HEK293 (cell line): ENCODE results near the gene SLAMF8.

Experiments
- CTCF ChIA-PET: fragments of 350-600 bp; formaldehyde crosslinking; extraction: SDS; loops from one replicate; lab custom pipeline; 2021; ENCODE audit warnings: antibody characterized with exemption; lab: Yijun Ruan, JAX
- POLR2A ChIA-PET: fragments of 300-600 bp; formaldehyde crosslinking; extraction: SDS; loops from one replicate; lab custom pipeline; 2020; ENCODE audit warnings: antibody characterized with exemption, inconsistent platforms; lab: Yijun Ruan, JAX
- H3K27ac ChIP-seq: fragments of 200-500 bp; sonication (Bioruptor generic); 2 replicates; pipeline ENCODE4 v1.5.1; 2014; ENCODE audit warnings: low read depth, low read length, control low read depth, inconsistent platforms; ENCODE audit errors: extremely low read depth
- H3K36me3 ChIP-seq, 2 experiments: fragments of 200-500 bp in 1 of 2; sonication (Bioruptor generic) in 1 of 2; 1 replicate in 1 of 2; 2 replicates in 1 of 2; pipeline ENCODE4 v1.5.1; 2014 to 2017; ENCODE audit warnings: inconsistent platforms in 2 of 2, low read length in 2 of 2; ENCODE audit not compliant: control insufficient read depth in 2 of 2, insufficient read depth in 1 of 2
- H3K4me1 ChIP-seq: fragments of 200-500 bp; sonication (Bioruptor generic); 2 replicates; pipeline ENCODE4 v1.5.1; 2014; ENCODE audit warnings: mild to moderate bottlenecking, low read length, inconsistent platforms; ENCODE audit not compliant: control insufficient read depth, insufficient read depth
- H3K4me3 ChIP-seq: 2 replicates; pipeline ENCODE4 v1.5.1; 2011; ENCODE audit warnings: low read depth, mild to moderate bottlenecking, control low read depth, low read length, moderate library complexity
- H3K9me3 ChIP-seq: fragments of 200-500 bp; sonication (Bioruptor generic); 2 replicates; pipeline ENCODE4 v1.5.1; 2014; ENCODE audit warnings: low read depth, low read length, inconsistent platforms; ENCODE audit not compliant: control insufficient read depth, insufficient read depth
- GLIS2 ChIP-seq: fragments of 450-650 bp; formaldehyde crosslinking; IDR thresholded peaks from 2 replicates; pipeline ENCODE4 v1.5.1; 2016; ENCODE audit warnings: missing biosample characterization, missing genetic modification characterization
- KLF16 ChIP-seq: fragments of 450-650 bp; formaldehyde crosslinking; IDR thresholded peaks from 2 replicates; pipeline ENCODE4 v1.5.1; 2017; ENCODE audit warnings: missing biosample characterization, missing genetic modification characterization
- PRDM1 ChIP-seq: fragments of 450-650 bp; formaldehyde crosslinking; IDR thresholded peaks from 2 replicates; pipeline ENCODE4; 2016; ENCODE audit warnings: missing biosample characterization, missing genetic modification characterization
- RBAK ChIP-seq: fragments of 450-650 bp; formaldehyde crosslinking; IDR thresholded peaks from 2 replicates; pipeline ENCODE4 v1.5.1; 2016; ENCODE audit warnings: missing biosample characterization, missing genetic modification characterization
- REPIN1 ChIP-seq: fragments of 450-650 bp; formaldehyde crosslinking; IDR thresholded peaks from 2 replicates; pipeline ENCODE4 v1.5.1; 2017; ENCODE audit warnings: missing biosample characterization, missing genetic modification characterization, low read depth
- SCRT1 ChIP-seq: fragments of 450-650 bp; formaldehyde crosslinking; IDR thresholded peaks from 2 replicates; pipeline ENCODE4 v1.5.1; 2016; ENCODE audit warnings: missing biosample characterization, missing genetic modification characterization, borderline replicate concordance
- ZFP69B ChIP-seq: fragments of 450-650 bp; formaldehyde crosslinking; IDR thresholded peaks from 2 replicates; pipeline ENCODE4 v1.5.1; 2016; ENCODE audit warnings: missing biosample characterization, missing genetic modification characterization
- ZIC2 ChIP-seq: fragments of 450-650 bp; formaldehyde crosslinking; IDR thresholded peaks from 2 replicates; pipeline ENCODE4 v1.5.1; 2016; ENCODE audit warnings: missing biosample characterization, missing genetic modification characterization
- ZNF138 ChIP-seq: fragments of 450-650 bp; formaldehyde crosslinking; IDR thresholded peaks from 2 replicates; pipeline ENCODE4 v1.5.1; 2016; ENCODE audit warnings: missing biosample characterization, missing genetic modification characterization, borderline replicate concordance
- ZNF202 ChIP-seq: fragments of 450-650 bp; formaldehyde crosslinking; IDR thresholded peaks from 2 replicates; pipeline ENCODE4 v1.5.1; 2016; ENCODE audit warnings: missing biosample characterization, missing genetic modification characterization, borderline replicate concordance
- ZNF324 ChIP-seq: fragments of 450-650 bp; formaldehyde crosslinking; IDR thresholded peaks from 2 replicates; pipeline ENCODE4 v1.5.1; 2016; ENCODE audit warnings: missing biosample characterization, missing genetic modification characterization
- ZNF335 ChIP-seq: fragments of 450-650 bp; formaldehyde crosslinking; conservative IDR thresholded peaks from 2 replicates; pipeline ENCODE4 v1.5.1; 2016; ENCODE audit warnings: missing biosample characterization, missing genetic modification characterization
- ZNF341 ChIP-seq: fragments of 450-650 bp; formaldehyde crosslinking; IDR thresholded peaks from 2 replicates; pipeline ENCODE4; 2016; ENCODE audit warnings: low read depth, missing biosample characterization, missing genetic modification characterization
- ZNF366 ChIP-seq: fragments of 450-650 bp; formaldehyde crosslinking; conservative IDR thresholded peaks from 2 replicates; pipeline ENCODE4 v1.5.1; 2016; ENCODE audit warnings: missing biosample characterization, missing genetic modification characterization
- ZNF394 ChIP-seq: fragments of 450-650 bp; formaldehyde crosslinking; IDR thresholded peaks from 2 replicates; pipeline ENCODE4 v1.5.1; 2016; ENCODE audit warnings: missing biosample characterization, missing genetic modification characterization, mild to moderate bottlenecking, moderate library complexity, borderline replicate concordance
- ZNF404 ChIP-seq: fragments of 450-650 bp; formaldehyde crosslinking; IDR thresholded peaks from 2 replicates; pipeline ENCODE4 v1.5.1; 2017; ENCODE audit warnings: missing biosample characterization, missing genetic modification characterization
- ZNF529 ChIP-seq: fragments of 450-650 bp; formaldehyde crosslinking; IDR thresholded peaks from 2 replicates; pipeline ENCODE4 v1.5.1; 2017; ENCODE audit warnings: missing genetic modification characterization, missing biosample characterization; ENCODE audit not compliant: insufficient replicate concordance
- ZNF629 ChIP-seq: fragments of 450-650 bp; formaldehyde crosslinking; IDR thresholded peaks from 2 replicates; pipeline ENCODE4 v1.5.1; 2017; ENCODE audit warnings: missing biosample characterization, missing genetic modification characterization
- ZNF654 ChIP-seq: fragments of 450-650 bp; formaldehyde crosslinking; IDR thresholded peaks from 2 replicates; pipeline ENCODE4 v1.5.1; 2016; ENCODE audit warnings: low read depth, missing biosample characterization, missing genetic modification characterization
- ZNF658 ChIP-seq: fragments of 450-650 bp; formaldehyde crosslinking; IDR thresholded peaks from 2 replicates; pipeline ENCODE4; 2016; ENCODE audit warnings: missing biosample characterization, missing genetic modification characterization
- ZSCAN16 ChIP-seq: fragments of 450-650 bp; formaldehyde crosslinking; IDR thresholded peaks from 2 replicates; pipeline ENCODE4 v1.5.1; 2016; ENCODE audit warnings: missing biosample characterization, missing genetic modification characterization
- ZSCAN30 ChIP-seq: fragments of 450-650 bp; IDR thresholded peaks from 2 replicates; pipeline ENCODE4 v1.5.1; 2018; ENCODE audit warnings: missing biosample characterization, mild to moderate bottlenecking, missing genetic modification characterization, moderate library complexity
- TF ChIP-seq, protein P1 (sequence below): fragments of 450-650 bp; formaldehyde crosslinking; IDR thresholded peaks from 2 replicates; pipeline ENCODE4 v1.5.1; 2016; ENCODE audit warnings: missing biosample characterization, missing genetic modification characterization
- TF ChIP-seq, protein P2 (sequence below): fragments of 450-650 bp; formaldehyde crosslinking; IDR thresholded peaks from 2 replicates; pipeline ENCODE4 v1.5.1; 2016; ENCODE audit warnings: missing biosample characterization, missing genetic modification characterization
- TF ChIP-seq, protein P3 (sequence below): fragments of 450-650 bp; formaldehyde crosslinking; IDR thresholded peaks from 2 replicates; pipeline ENCODE4 v1.5.1; 2016; ENCODE audit warnings: missing biosample characterization, missing genetic modification characterization

SLAMF8 gene

DNA sequence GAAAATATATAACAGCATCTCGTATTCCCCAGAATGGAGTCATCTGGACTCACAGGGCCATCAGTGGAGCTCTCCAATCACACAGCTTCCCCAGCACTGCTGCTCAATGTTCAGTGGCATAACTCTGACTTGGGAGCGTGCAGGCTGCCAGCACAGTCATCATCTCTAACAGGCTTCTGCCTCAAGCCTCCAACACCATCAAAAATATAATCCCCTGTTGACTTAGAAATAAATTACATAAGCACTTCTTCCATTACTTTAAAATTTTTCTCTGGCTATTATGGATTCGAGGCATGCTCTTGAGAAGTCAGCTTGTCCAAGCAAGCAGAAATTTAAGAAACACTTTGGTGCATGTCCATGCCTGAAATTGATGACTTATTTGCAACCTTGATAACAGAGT, 39.7 kb upstream of the SLAMF8 start (continued):
- TF ChIP-seq ZIC2 (tag by site-specific recombination) (no peak), ZNF202 (tag by site-specific recombination) (no peak), ZNF138 (tag by site-specific recombination) (no peak), REPIN1 (tag by site-specific recombination) (no peak), KLF16 (tag by site-specific recombination) (no peak), ZNF658 (tag by site-specific recombination) (no peak), GLIS2 (tag by site-specific recombination) (no peak), PRDM1 (tag by site-specific recombination) (no peak)
- TF ChIP-seq, protein P1, sequence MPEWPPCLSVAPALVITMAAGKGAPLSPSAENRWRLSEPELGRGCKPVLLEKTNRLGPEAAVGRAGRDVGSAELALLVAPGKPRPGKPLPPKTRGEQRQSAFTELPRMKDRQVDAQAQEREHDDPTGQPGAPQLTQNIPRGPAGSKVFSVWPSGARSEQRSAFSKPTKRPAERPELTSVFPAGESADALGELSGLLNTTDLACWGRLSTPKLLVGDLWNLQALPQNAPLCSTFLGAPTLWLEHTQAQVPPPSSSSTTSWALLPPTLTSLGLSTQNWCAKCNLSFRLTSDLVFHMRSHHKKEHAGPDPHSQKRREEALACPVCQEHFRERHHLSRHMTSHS (tag by site-specific recombination): no peak

DNA sequence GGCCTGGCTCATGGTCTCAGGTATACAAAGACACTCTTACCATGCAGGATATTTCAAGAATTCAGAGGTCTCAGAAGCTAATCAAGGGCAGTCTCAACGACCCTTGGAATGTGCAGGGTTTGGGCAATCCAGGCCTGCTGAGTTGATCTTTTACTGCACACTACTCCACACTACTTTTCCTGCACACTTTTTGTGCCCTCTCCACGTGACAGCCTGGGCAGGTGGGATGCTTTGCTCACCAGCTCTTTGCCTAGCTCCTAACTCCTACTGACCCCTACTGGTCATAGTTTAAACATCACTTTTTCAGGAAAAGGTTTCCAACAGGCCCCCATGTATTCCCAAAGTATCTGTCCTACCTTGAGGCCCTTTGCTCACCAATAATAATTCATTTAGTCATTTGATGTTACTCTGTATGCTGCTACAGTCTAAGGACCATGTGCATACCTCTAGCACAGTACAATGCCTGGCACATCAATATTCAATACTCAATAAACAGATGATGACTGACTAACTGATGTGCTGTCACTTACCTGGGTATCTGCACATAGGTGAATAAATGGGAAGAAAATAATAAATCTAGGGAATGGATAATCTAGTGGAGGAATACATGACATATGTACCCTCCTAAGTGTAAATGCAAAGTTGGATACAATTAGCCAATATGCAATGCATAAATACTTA, 36.3 kb upstream of the SLAMF8 start:
- CTCF ChIA-PET: interaction anchor here (0.6 to 3.1 kb wide), 11 partner anchors 9 to 732 kb away, joined by 3 to 15 read pairs (median 3); partner anchors contain the start of gene FCRL6

DNA sequence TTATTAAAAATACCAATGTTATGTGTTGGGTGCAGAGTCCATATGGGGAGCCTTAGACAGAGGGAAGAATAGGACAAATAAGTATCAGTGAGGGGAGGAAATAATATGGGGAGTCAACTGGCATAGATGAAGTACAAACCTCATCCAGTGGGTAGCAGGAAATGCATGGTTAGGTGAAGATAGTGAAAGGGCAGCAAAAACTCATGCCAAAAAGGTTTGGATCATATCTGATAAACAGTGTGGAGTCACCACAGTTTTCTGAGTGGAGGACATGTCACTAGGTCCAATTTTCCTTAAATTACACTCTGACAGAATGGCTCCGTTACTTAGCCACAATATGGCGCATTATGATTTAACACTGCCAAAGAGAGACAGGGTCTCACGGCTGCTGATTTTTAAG, 35.6 kb upstream of the SLAMF8 start:
- Histone ChIP-seq H3K36me3 (no peaks in the 10 kb centered on the region), H3K4me1 (0 out of 2 replicates have a peak, but pooled peaks cover 4% of the 10 kb centered on the region), H3K27ac (no peak overlapping the region), H3K9me3 (no peaks in the 10 kb centered on the region), H3K4me3 (no peak overlapping the region)
- TF ChIP-seq ZNF366 (no peak), ZNF335 (no peak), SCRT1 (no peak), ZNF404 (tag by site-specific recombination) (no peak), ZFP69B (tag by site-specific recombination) (no peak), ZNF341 (no peak), ZNF324 (no peak), ZSCAN16 (tag by site-specific recombination) (no peak), RBAK (tag by site-specific recombination) (no peak), ZNF394 (no peak), ZNF629 (tag by site-specific recombination) (no peak), ZSCAN30 (tag by site-specific recombination) (no peak)
- TF ChIP-seq, protein P2, sequence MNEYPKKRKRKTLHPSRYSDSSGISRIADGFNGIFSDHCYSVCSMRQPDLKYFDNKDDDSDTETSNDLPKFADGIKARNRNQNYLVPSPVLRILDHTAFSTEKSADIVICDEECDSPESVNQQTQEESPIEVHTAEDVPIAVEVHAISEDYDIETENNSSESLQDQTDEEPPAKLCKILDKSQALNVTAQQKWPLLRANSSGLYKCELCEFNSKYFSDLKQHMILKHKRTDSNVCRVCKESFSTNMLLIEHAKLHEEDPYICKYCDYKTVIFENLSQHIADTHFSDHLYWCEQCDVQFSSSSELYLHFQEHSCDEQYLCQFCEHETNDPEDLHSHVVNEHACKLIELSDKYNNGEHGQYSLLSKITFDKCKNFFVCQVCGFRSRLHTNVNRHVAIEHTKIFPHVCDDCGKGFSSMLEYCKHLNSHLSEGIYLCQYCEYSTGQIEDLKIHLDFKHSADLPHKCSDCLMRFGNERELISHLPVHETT (tag by site-specific recombination): no peak
- TF ChIP-seq, protein P3, sequence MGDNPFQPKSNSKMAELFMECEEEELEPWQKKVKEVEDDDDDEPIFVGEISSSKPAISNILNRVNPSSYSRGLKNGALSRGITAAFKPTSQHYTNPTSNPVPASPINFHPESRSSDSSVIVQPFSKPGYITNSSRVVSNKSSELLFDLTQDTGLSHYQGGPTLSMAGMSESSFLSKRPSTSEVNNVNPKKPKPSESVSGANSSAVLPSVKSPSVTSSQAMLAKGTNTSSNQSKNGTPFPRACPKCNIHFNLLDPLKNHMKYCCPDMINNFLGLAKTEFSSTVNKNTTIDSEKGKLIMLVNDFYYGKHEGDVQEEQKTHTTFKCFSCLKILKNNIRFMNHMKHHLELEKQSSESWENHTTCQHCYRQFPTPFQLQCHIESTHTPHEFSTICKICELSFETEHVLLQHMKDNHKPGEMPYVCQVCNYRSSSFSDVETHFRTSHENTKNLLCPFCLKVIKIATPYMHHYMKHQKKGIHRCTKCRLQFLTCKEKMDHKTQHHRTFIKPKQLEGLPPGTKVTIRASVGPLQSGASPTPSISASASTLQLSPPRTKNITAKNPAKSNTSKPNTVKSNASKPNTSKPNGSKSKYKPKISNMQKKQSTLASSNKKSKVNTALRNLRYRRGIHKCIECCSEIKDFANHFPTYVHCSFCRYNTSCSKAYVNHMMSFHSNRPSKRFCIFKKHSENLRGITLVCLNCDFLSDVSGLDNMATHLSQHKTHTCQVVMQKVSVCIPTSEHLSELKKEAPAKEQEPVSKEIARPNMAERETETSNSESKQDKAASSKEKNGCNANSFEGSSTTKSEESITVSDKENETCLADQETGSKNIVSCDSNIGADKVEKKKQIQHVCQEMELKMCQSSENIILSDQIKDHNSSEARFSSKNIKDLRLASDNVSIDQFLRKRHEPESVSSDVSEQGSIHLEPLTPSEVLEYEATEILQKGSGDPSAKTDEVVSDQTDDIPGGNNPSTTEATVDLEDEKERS (tag by site-specific recombination): no peak
- CTCF ChIA-PET: no interaction called here
- POLR2A ChIA-PET: no interaction called here

More for the DNA sequence above, 36.3 kb upstream of the SLAMF8 start:
- POLR2A ChIA-PET: no interaction called here
- Histone ChIP-seq H3K4me3 (no peak overlapping the region), H3K36me3 (no peaks in the 10 kb centered on the region), H3K9me3 (no peaks in the 10 kb centered on the region), H3K4me1 (0 out of 2 replicates have a peak, but pooled peaks cover 4% of the 10 kb centered on the region), H3K27ac (no peak overlapping the region)
- TF ChIP-seq ZNF654 (tag by site-specific recombination) (peak; percentile 44), ZNF529 (tag by site-specific recombination) (no peak)
